NCI-H2196 treated with DMSO at 0.1 percent for 48 hours (cell line): Measurements from ENCODE around the gene SLC28A1.

ENCODE experiments used
- DNase-seq: peaks from one replicate; lab custom pipeline; 2025; ENCODE audit not compliant: unreplicated experiment; lab: John Stamatoyannopoulos, UW

SLC28A1 gene

GRCh38 chr15:84934942-84935729, 50.7 kb downstream of the SLC28A1 start:
- no peak for DNase-seq

DNA sequence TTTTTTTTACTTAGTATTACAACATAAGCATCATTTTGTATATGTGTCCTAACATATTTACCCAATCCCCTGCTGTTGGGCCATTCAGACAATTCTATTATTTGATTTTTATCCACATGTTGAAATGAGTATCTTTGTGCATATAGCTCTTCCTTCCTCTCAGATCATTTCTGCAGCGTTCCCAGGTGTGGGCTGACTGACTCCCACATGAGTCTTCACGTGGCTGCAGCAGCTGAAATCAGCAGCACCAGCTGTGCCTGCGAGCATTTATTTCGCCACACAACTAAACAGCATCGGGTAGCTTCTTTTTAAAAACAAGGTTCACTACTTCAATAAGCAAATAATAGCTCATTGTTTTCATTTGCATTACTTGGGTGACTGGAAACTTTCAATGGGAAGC, 52.7 kb downstream of the SLC28A1 start:
- DNase-seq: no peak

DNA sequence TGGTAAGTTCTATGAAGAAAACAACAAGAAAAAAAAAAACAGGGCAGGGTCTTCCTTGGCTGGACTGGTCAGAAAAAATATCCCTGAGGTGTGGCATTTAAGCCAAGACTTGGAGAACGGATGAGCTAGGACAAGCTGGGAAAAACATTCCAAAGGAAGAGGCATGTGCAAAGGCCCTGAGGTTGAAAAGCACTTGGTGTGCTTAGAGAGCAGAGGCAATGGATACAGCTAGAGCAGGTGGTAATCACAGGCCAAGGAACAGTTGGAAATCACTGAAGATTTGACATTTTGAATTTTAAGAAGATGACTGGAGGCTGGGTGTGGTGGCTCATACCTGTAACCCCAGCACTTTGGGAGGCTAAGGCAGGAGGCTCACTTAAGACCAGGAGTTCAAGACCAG, 54.3 kb downstream of the SLC28A1 start:
- no peak for DNase-seq

DNA sequence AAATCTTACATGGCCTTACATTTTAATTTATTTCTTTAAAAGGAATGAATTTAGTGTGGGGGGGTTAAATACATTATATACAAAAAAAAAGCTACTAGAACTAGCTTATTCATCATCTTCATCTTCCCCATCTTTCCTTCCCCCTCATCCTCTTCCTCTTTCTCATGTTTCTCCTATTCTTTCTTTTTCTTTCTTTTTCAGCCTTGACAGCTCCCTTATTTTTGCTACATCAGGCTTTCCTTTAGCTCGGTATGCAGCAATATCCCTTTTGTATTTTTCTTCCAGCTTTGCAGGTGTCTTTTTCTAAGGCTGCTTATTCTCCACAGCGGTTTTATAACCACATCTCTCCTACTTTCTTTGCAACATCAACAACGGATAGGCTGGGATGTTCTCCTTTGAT, 55.9 kb downstream of the SLC28A1 start:
- DNase-seq: no peak

DNA sequence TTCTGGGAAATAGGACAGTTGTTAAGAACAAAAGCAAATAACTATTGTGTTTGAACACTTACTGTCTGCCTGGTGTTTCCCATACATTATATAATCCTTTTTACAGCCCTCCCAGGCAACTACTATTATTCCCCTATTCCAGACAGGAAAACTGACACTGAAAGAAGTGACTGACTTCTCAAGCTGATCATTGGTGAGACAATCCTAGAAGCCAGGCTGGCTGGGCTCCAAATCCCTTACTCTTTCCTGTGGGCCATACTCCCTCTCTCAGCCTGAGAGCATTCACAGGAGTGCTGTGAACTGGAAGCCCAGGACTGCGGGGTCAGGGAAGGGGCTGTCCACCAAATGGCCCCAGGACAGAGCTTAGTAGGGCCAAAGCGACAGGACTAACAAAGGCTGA, 58.0 kb downstream of the SLC28A1 start:
- DNase-seq: no peak

DNA sequence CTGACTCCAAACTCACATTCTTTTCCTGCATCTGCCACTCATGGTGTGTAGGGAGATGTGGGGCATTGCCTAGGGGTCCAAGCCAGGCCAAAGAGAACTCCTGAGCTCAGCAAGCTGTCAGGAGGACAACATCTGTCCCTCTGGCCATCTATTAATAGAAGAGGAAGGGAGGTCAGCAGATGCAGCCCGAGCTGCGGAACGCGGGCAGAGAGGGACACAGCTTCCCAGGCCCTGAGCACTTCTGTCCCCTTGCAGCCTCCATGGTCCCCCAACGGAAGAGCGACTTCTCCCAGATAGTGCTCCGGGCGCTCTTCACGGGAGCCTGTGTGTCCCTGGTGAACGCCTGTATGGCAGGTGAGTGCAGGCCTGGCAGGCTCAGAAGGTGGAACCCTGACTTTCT, 59.8 kb downstream of the SLC28A1 start:
- DNase-seq: no peak

GRCh38 chr15:84944861-84945260, 60.4 kb downstream of the SLC28A1 start:
- DNase-seq: no peak

DNA sequence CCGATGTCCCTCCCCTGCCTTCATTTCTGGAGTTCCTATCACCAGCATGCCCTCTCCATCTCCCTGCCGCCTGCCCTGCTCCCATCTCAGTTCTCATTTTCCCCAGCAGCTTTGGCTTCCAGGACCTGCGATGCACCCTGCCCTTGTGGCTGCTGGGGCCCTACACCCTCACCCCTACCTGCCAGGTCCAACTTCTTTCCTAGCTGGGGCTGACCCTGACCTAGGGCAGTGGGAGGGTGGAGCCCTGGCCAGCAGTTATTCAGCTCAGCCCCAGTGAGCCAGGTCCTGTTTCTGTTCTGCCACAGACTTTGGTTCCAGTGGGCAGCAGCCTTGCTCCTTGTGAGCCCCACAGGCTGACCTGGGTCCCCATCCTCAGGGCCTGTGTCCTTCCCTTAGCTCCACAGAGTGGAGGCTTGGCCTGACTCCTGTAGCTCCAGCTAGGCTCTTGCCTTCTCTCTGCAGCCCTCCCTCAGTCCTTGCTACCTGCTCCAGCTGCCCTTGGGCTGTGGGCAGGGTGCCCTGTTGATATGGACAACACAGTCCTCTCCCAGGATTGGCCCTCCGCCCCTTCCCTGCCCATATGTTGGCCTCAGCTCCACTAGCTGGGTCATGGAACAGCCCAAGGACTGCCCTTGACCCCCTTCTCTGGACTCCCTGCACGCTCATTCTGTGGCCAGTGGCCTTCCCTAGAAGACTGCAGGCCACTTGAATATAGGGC, 62.5 kb downstream of the SLC28A1 start:
- DNase-seq: no peak

DNA sequence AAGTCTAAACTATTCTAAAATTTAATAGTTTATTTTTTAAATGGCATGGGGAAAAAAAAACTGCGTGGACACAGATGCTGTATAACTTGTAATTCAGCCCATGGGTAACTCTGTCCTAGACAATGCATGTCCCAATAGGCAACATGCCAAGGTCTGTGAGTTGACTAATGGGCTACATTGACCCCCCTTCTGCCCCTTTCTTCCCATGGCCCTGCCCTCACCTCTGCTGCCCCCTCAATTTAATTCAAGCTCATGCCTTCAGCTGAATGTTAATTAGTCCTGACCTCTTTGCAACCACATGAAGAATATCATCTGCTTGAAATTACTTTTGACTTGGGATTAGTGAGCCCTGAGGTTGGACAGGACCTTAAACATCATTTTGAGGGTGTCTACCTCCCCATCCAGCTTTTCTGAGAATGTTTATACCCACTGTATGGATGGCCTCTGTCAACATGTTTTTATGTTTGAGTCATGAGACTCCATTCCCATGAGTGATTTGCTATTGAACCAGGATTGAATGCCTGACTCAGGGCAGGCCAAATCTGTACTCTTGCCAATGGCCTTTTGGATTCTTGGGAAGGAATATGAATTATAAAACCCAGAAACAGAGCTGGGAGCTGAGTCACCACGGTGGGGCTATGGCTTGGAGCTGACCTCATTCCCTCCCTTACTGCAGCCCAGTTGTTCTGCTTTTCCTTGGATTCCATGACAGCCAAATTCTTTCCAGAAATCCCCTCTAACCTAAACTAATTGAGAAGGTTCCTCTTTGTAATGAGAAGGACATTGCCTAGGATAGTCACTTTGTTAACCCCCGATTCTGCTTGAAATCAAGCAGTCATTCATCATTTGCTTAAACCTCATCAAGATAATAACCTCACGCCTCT, 63.7 kb downstream of the SLC28A1 start:
- DNase-seq: no peak

- DNase-seq: no peak
Measured at GRCh38 chr15:84949043-84949442, 64.6 kb downstream of the SLC28A1 start.

DNA sequence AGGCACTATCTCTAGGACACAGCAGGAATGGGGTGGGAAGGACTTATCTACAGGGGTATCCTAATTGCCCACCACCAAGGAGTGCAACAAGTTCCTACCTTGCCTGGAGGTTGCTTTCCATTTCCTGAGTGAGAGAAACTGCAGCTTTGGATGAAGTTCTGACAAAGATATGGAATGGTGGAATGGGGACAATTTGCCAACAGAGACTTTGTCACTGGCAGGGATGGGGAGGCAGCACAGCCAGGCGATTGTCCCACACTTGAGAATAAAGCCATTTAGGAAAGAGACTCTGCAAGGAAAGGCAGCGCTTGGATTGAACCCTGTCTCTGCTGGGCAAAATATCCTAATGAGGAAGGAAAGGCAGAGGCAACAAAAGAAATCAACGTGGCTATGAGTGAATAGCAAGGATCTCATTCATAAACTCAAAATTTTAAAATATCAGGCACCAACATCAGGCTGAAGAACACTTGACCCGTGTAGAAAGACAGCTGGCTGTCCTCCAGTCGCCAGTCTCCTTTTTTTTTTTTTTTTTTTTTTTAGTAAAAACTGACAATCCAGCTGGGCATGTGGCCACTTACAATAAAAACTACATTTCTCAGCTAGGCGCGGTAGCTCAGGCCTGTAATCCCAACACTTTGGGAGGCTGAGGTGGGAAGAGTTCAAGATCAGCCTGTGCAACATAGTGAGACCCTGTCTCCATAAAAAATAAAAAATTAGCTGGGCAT, 65.5 kb downstream of the SLC28A1 start:
- DNase-seq: no peak

DNA sequence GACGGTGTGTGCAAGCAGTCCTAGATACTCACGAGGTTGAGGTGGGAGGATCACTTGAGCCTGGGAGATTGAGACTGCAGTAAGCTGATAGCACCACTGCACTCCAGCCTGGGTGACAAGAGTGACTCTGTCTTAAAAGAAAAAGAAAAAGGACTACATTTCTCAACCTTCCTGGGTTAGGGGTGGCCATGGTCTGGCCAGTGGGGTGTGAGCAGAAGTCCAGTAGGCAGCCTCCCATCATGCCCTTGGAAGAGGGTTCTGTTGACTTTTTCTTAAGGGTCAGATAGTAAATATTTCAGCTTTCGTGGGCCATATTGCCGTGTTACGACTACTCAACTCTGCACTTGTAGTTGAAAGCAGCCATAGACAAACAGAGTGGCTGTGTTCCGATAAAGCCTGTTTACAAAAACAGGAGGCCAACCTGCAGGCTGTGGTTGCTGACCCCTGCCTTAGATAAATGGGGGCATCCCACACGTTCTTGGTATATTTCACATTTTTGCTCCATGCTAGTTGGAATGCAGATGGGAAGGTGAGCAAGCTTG, 66.2 kb downstream of the SLC28A1 start:
- DNase-seq: no peak

GRCh38 chr15:84951736-84952135, 67.3 kb downstream of the SLC28A1 start:
- no peak for DNase-seq

- no peak for DNase-seq
Measured at GRCh38 chr15:84953136-84953535, 68.7 kb downstream of the SLC28A1 start.

DNA sequence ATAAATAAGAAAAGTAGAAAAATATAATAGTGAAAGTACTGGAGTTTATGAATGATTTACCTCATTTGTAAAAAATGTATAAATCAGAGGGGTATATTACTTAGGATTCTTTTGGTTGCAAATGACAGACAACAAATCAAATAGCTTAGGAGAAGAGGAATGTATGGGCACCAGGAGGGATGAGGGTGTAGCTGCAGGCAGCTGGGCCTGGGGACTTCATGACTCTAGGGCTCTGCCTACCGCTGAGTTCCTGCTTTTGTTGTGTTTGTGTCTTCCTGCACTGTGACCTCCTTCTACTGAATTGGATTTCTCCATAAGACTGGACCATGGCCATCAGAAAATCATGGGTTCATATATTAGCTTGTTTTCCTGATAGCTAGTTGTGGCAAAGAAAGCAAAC, 69.3 kb downstream of the SLC28A1 start:
- DNase-seq: no peak

DNA sequence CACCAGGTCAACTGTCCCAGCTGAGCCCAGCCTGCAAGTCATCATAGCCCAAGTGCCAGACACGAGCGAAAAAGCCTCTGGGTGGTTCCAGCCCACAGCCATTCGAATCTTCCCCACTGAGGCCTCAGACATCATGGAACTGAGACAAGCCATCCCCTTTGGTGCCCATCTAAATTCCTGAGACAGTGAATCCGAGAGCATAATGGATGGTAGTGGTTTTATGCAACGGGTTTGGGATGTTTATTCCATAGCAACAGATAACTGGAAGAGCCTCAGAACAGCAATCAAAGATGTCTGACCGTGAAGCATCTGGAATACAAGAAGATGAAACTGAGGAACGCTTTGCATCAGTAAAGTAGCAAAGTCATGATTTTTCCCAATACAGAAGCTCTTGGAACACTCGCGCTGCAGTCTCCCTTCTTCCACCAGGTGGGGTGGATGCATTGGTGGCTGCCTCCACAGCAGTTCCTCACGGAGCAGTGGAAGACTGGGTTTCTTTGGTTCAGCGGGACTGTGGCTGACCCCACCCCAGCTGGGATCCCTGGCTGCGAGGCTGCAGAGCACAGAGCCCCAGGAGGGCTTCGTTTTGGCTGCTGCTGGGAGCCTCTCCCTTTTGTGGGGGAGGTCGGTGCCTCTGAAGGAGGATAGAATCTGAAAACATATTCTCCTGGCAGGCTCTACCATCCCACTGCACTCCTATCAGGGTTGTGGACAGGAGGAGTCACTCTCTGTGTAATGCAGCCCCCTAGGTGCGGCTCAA, 70.8 kb downstream of the SLC28A1 start:
- no peak for DNase-seq

DNA sequence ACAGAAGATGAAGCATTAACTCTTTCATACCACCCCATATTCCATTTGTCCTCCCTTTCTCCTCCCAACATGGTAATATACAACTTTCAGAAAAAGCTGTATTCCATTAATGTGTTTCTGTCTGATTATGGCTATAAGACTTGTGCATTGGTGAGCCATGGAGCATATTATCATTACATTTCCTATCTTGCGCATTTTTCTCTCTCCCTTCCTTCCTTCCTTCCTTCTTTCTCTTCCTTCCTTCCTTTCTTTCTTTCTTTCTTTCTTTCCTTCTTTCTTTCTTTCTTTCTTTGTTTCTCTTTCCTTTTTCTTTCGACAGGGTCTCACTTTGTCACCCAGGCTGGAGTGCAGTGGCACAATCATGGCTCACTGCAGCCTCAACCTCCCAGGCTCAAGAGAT, 71.7 kb downstream of the SLC28A1 start:
- no peak for DNase-seq

DNA sequence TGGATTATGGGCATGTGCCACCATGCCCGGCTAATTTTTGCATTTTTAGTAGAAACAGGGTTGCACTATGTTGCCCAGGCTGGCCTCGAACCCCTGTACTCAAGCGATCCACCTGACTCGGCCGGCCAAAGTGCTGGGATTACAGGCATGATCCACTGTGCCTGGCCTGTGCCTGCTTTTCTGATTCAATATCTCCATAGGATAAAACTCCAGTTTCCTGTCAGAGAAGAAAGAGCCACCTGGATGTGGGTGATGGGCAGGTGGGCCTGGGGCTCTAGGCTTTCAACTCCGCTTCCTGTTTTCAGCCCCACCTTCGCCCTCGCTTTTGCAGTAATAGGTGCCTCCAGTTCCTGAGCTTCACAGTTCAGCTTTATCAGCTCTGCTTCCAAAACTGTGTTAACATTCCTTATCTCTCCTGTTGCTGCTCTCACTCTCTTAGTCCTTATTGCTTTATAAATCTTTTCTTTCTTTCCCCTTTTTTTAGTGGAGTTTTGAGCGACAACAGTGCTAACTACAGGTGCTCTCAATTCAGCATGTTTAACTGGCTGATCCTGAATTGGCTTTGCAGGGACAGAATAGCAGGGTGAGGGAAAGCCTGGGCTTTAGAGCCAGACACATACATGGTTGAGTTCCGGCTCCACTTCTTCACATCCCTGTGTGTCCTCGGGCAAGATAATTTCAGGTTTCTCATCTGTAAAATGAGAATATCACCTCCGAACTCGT, 76.1 kb downstream of the SLC28A1 start:
- no peak for DNase-seq

DNA sequence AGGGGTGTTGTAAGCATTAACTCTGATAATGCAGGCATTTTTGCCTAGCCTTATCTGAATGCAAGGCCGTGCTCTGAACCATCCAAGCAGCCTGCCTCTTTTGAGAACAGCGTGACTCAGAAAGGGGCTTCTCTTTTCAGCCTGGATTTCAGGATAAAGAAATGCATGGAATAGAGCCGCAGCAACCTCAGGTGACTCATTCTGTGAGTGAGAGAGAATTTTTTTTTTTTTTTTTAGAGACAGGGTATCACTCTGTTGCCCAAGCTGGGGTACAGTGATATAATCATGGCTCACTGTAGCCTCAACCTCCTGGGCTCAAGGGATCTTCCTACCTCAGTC, 76.6 kb downstream of the SLC28A1 start:
- DNase-seq: no peak
